ENCODE measurements around the gene RAE1.
A peak's percentile ranks its signal among the peaks of the same experiment; 100 is the strongest.

RAE1 gene, protein sequence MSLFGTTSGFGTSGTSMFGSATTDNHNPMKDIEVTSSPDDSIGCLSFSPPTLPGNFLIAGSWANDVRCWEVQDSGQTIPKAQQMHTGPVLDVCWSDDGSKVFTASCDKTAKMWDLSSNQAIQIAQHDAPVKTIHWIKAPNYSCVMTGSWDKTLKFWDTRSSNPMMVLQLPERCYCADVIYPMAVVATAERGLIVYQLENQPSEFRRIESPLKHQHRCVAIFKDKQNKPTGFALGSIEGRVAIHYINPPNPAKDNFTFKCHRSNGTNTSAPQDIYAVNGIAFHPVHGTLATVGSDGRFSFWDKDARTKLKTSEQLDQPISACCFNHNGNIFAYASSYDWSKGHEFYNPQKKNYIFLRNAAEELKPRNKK

GRCh38 chr20:57351042-57351783, at the start of gene RAE1:
RAE1 (plus strand) TSS chr20:57351255; CDS start chr20:57354039, 2,784 bp downstream.
- DNase-seq (ENCODE audit: low spot score) = peak; percentile 97

GRCh38 chr20:57306747-57307146, 44.3 kb upstream of the RAE1 start:
- DNase-seq (ENCODE audit: low spot score) = no peak

GRCh38 chr20:57308451-57309271, 42.4 kb upstream of the RAE1 start:
- no peak for DNase-seq (ENCODE audit: low spot score)

GRCh38 chr20:57309544-57310115, 41.4 kb upstream of the RAE1 start:
- no peak for DNase-seq (ENCODE audit: low spot score)

DNA sequence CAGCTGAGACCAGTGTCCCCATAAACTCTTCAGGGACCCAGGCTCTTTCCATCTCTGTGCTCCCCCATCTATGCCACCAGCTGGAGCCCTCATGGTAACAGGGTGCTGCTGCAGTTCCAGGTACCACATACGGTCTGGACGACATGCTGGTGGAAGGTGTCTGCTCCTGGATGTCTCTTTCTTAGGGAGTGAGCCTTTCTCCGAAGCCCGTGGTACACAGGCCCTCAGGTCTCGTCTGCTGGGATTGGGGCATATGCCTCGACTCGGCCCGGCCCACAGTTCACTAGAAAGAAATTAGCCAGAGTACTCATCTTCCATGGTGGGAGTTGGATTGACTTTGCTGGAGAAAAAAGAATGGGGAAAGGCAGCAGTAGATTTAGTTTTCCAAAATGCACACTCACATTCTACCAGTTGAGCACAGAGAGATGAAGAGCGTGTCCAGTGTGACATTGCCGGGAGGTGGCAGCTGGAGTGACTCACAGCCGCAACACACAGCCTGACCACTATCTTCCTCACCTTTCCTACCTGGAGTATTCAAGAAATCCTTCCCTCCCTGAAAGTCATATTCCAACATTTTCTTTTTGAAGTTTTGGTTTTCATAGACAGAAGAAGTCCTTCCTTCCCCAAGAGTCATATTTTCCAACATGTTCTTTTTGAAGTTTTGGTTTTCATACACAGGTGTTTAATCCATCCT, 40.1 kb upstream of the RAE1 start:
- DNase-seq (ENCODE audit: low spot score) = no peak

DNA sequence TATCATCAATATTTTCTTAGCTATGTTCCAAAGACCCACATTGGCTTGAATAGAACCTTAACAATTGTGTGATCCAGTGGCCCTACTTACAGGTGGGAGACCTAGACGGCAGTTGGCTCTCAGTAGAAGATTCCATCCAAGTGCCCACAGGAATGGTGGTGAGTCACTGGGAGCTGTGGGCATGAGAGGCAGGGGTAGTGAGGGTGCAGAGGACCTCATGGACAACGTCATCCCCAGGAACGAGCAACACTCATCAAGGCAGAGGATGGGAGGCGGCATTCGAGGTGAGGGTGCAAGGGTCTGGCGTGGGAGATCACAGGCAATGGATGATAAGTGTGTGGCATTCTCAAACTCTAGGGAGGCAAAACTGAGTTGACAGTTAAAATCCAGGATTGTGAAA, 38.9 kb upstream of the RAE1 start:
- DNase-seq (ENCODE audit: low spot score) = no peak

GRCh38 chr20:57313230-57313629, 37.8 kb upstream of the RAE1 start:
- no peak for DNase-seq (ENCODE audit: low spot score)

- no peak for DNase-seq (ENCODE audit: low spot score)
Observed at GRCh38 chr20:57313951-57314350, 37.1 kb upstream of the RAE1 start.

GRCh38 chr20:57315083-57315975, 35.7 kb upstream of the RAE1 start:
- DNase-seq (ENCODE audit: low spot score) = no peak

GRCh38 chr20:57315976-57316480, 35.0 kb upstream of the RAE1 start:
- no peak for DNase-seq (ENCODE audit: low spot score)

GRCh38 chr20:57316795-57317201, 34.3 kb upstream of the RAE1 start:
- DNase-seq (ENCODE audit: low spot score) = no peak

- DNase-seq (ENCODE audit: low spot score) = no peak
Observed at GRCh38 chr20:57317316-57317788, 33.7 kb upstream of the RAE1 start.

GRCh38 chr20:57317789-57318371, 33.2 kb upstream of the RAE1 start:
- no peak for DNase-seq (ENCODE audit: low spot score)

GRCh38 chr20:57319584-57319983, 31.5 kb upstream of the RAE1 start:
- no peak for DNase-seq (ENCODE audit: low spot score)

DNA sequence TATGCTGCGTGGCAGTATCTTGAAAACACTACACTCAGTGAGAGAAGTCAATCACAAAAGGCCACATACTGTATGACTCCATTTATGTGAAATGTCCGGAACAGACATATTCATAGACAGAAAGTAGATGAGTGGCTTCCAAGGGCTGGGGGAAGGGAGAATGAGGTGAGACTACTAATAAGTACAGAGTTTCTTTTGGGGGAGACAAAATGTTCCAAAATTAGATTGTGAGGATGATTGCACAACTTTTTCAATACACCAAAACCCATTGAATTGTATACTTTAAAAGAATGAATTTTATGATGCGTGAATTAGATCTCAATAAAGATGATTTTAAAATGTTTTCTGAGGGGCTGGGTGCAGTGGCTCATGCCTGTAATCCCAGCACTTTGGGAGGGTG, 30.7 kb upstream of the RAE1 start:
- DNase-seq (ENCODE audit: low spot score) = no peak

GRCh38 chr20:57321142-57321541, 29.9 kb upstream of the RAE1 start:
- no peak for DNase-seq (ENCODE audit: low spot score)

GRCh38 chr20:57322476-57322875, 28.6 kb upstream of the RAE1 start:
- peak; percentile 24 for DNase-seq (ENCODE audit: low spot score)

- DNase-seq (ENCODE audit: low spot score) = peak; percentile 86
Observed at GRCh38 chr20:57323034-57323433, 28.0 kb upstream of the RAE1 start.

DNA sequence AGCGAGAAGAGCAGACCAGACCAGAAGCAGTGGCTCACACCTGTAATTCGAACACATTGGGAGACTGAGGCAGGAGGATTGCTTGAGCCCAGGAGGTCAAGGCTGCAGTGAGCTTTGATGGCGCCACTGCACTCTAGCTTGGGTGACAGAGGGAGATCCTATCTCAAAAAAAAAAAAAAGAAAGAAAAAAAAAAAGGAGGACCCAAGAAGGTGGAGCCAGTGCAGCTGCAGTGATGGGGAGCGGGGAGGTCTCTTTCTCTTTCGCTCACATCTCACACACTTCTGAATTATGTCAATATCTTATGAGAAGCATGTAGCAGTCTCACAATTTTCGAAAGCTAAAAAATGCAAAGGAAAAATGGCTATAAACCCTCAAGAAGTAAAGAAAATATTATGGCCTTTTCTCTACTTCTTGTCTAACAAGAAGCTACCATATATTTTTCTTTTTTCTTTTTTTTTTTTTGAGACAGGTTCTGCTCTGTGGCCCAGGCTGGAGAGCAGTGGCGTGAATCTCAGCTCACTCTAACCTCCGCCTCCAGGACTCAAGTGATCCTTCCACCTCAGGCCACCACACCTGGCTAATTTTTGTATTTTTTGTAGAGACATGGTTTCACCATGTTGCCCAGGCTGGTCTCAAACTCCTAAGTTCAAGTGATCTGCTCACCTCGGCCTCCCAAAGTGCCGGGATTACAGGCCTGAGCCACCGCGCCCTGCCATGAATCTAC, 25.3 kb upstream of the RAE1 start:
- no peak for DNase-seq (ENCODE audit: low spot score)
